GM12864 (cell line): ENCODE data around the gene WBP2.

ENCODE experiments used
- DNase-seq: peaks from one replicate; pipeline ENCODE4 v3.0.0-alpha.2; 2011; ENCODE audit warnings: low read depth
- H3K4me3 ChIP-seq: 2 replicates; pipeline ENCODE4 v1.5.1; 2011; ENCODE audit warnings: mild to moderate bottlenecking, low read depth, low read length, control low read depth
- TF ChIP-seq, protein P1 (sequence below): IDR thresholded peaks from 2 replicates; pipeline ENCODE4 v1.5.1; 2011; ENCODE audit warnings: low read depth, mild to moderate bottlenecking, moderate library complexity, low read length, control low read depth, inconsistent platforms; ENCODE audit errors: missing control alignments

The WBP2 gene

DNA sequence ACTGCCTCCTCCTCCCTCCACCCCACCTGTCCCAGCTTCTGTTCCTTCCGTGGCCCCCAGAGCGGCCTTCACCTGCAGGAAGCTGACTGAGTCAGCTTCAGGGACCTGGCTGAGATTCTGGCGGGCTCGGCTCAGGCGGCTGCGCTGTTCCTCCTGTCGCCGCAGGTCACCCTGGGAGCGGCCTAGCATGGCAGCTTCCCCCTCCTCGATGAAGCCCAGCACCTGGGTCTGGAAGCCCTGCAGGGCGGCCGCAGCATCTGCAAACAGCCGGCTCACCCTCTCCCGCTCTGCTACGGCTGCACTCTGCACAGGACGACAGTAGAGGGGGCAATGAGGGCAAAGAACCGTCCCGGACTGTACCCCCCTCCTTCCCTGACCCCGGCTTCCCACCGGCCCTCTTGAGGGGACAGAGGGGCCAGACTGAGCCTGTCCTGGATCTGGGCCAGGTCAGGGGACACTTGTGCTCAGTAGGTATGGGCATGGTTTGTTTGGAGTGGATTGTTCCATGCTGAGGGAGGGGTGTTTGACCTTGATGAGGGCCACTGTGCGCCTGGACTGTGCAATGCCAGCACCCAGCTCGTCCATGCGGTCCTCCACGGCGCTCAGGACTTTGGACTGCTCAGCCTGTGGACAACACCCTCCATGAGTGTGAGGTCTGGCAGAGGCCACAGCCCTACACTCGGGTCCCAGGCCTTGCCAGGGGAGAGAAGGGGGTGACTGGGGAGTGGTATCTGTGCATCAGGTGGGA lies 21.2 kb upstream of the WBP2 start:
- TF ChIP-seq, protein P1, sequence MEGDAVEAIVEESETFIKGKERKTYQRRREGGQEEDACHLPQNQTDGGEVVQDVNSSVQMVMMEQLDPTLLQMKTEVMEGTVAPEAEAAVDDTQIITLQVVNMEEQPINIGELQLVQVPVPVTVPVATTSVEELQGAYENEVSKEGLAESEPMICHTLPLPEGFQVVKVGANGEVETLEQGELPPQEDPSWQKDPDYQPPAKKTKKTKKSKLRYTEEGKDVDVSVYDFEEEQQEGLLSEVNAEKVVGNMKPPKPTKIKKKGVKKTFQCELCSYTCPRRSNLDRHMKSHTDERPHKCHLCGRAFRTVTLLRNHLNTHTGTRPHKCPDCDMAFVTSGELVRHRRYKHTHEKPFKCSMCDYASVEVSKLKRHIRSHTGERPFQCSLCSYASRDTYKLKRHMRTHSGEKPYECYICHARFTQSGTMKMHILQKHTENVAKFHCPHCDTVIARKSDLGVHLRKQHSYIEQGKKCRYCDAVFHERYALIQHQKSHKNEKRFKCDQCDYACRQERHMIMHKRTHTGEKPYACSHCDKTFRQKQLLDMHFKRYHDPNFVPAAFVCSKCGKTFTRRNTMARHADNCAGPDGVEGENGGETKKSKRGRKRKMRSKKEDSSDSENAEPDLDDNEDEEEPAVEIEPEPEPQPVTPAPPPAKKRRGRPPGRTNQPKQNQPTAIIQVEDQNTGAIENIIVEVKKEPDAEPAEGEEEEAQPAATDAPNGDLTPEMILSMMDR: peak; percentile 41
- peak overlapping the region; percentile 50 for H3K4me3 ChIP-seq
- peak; percentile 27 for DNase-seq

DNA sequence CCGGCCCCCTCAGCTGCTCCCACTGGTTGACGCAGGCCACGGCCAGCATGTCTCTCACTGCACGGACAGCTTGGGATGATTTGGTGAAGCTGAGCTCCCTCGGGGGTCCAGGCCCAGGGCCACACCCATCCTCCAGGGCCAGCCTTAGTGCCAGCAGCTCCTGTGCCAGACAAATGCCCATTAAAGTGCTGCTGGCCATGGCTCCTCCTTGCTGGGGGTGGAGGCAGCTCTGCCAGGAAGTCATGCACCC lies 20.7 kb upstream of the WBP2 start:
- no peak for DNase-seq

DNA sequence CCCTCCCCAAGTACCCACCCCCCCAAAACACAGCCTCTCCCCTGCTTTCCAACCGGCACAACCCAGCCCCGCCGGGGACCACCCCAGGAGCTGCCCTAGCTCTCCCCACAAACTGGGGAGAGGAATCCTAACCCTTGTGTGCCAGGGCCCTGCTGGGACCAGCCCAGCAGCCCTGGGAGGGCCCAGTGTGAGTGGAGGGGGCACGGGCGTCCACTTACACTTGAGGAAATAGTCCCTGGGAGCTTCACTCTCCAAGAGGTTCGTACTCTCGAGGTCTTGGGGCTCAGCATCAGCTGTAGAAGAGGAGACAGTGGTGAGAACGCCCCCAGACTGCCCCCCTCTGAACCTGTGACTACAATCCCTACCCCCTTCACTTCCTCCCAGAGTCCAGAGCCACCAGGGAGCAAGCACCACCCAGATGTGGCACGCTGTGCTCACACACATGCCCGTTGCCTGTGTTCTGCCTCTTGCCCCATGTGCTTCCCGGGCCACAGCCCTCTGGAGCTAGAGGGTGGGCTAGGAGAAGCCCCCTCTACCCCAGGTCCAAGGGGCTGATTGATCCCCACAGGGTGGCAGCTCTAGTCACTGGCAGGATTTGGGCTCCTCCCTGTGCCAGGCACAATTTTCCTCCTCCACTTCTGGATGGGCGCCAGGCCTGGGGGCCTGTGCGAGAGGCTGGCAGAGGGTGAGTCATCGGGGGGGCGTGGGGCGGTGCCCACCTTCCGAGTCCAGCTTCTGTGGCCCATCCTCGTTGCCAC lies 20.2 kb upstream of the WBP2 start:
- DNase-seq: no peak
- H3K4me3 ChIP-seq: no peak overlapping the region
- TF ChIP-seq, protein P1: no peak

More for the DNA sequence above, 20.7 kb upstream of the WBP2 start:
- peak overlapping the region; percentile 50 for H3K4me3 ChIP-seq
- TF ChIP-seq, protein P1: no peak

DNA sequence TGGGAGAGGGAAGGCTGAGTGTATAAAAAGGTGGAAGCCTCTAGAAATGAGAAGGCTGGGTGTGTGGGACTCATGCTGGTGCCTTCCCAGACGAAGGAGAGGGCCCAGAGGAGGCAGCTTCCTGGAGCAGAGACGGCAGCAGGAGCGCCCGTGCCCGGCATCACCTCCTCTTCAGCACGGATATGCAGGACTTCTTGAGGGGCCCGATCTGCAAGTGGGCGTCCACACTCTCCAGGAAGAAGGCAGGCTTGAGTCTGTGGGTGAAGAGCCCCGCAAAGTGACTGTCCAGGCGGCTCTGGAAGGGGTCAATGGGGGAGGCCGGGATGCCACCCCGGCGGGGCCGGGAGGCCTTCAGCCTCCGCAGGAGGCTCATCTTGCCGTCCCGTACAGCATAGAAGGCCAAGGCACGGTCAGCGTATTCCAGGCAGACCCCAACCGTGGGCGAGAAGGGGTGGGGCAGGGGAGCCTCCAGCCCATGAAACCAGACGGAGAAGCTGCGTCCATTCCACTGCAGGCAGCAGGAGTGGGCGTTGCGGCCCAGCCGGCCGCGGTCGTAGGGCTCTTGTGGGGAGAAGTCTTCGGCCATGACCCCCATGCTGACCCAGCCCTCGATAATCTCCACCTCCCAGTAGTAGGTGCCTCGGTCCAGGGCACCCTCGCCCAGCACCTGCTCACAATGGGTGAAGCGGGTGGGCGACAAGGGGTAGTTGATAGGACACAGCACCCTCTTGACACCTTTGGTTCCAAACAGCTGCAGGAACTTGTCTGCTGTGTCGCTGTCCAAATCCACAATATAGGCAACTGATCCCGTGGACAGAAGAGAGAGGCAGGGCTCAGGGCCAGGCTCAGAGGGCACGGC lies 19.4 kb upstream of the WBP2 start:
- H3K4me3 ChIP-seq: no peak overlapping the region
- TF ChIP-seq, protein P1: no peak
- no peak for DNase-seq

DNA sequence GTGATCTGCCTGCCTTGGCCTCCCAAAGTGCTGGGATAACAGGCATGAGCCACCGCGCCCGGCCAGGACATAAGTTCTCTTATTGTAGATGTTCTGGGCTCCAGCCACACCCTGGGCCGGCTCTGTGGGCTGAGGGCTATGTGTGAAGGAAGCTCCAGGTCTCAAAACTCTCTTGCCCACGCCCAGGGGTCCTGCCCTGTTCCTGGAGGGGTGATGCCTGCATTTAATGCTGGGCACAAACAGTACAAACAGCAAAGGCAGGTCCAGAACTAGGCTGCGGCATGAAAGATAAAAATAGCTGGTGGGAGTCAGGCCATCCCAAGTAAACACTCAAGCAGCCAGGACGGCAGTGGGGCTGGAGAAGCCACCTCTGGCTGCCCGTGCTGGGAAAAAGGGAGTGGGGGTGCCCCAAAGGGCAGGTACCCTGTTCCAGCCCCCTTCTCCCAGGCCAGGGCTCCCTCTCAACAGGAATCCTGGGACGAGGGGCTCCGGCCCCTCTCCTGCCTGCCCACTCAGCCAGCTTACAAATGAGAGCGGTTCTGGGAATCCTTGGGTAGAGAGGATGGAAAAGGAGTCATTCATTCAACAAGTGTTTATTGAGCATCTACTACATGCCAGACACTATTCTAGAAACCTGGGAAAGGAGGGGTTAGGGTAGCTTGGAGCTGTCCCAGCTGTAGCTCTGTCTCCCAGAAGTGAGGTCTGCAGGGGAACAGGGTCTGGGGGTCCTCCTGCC lies 18.6 kb upstream of the WBP2 start:
- no peak overlapping the region for H3K4me3 ChIP-seq
- TF ChIP-seq, protein P1: no peak
- no peak for DNase-seq
